Liver (tissue), 3 donors: ENCODE measurements around the gene LDHAL6B.

Experiments used
- ATF3 ChIP-seq: IDR thresholded peaks from 2 replicates; pipeline ENCODE4 v1.6.1; 2016; ENCODE audit warnings: antibody characterized with exemption
- CTCF ChIP-seq: fragments of 150-350 bp; IDR thresholded peaks from 2 replicates; pipeline ENCODE4 v1.5.1; 2017; ENCODE audit warnings: improper control_type of control experiment, low read depth, low read length; ENCODE audit not compliant: missing input control
- FOXA2 ChIP-seq: IDR thresholded peaks from 2 replicates; pipeline ENCODE4 v1.6.1; 2016; ENCODE audit warnings: antibody characterized with exemption
- JUND ChIP-seq, 2 donors: IDR thresholded peaks; 2 replicates each; pipeline ENCODE4 v1.6.1; 2016; ENCODE audit warnings: antibody characterized with exemption in 2 of 2
- MAX ChIP-seq: IDR thresholded peaks from 2 replicates; pipeline ENCODE4 v1.6.1; 2016; ENCODE audit warnings: antibody characterized with exemption
- RAD21 ChIP-seq, 2 donors: IDR thresholded peaks; 2 replicates each; pipeline ENCODE4 v1.6.1; 2016; ENCODE audit warnings: antibody characterized with exemption in 2 of 2, mild to moderate bottlenecking in 2 of 2
- REST ChIP-seq: IDR thresholded peaks from 2 replicates; pipeline ENCODE4 v1.6.1; 2016; ENCODE audit warnings: antibody characterized with exemption, mild to moderate bottlenecking
- RXRA ChIP-seq, 2 donors: IDR thresholded peaks; 2 replicates each; pipeline ENCODE4 v1.6.1; 2017 to 2018; ENCODE audit warnings: antibody characterized with exemption in 2 of 2, mild to moderate bottlenecking in 1 of 2
- SP1 ChIP-seq: IDR thresholded peaks from 2 replicates; pipeline ENCODE4 v1.6.1; 2018; ENCODE audit warnings: antibody characterized with exemption, mild to moderate bottlenecking
- TAF1 ChIP-seq: conservative IDR thresholded peaks from 2 replicates; pipeline ENCODE4 v1.6.1; 2016; ENCODE audit warnings: antibody characterized with exemption, mild to moderate bottlenecking
- YY1 ChIP-seq: IDR thresholded peaks from 2 replicates; pipeline ENCODE4 v1.6.1; 2016; ENCODE audit warnings: antibody characterized with exemption, mild to moderate bottlenecking
- ZBTB33 ChIP-seq: IDR thresholded peaks from 2 replicates; pipeline ENCODE4 v1.6.1; 2016; ENCODE audit warnings: antibody characterized with exemption
- donor health status: healthy.
- donor health status: healthy.

GRCh38 chr15:59232476-59232875 is 25.8 kb downstream of the LDHAL6B start:
- TF ChIP-seq CTCF (no peak), TAF1 (no peak), MAX (no peak), SP1 (no peak), YY1 (no peak), ZBTB33 (no peak), REST (no peak), RAD21 (IDR thresholded peaks at IDR 0.05) (no peak), FOXA2 (no peak), ATF3 (no peak), JUND (IDR thresholded peaks at IDR 0.05) (no peak), RXRA (IDR thresholded peaks at IDR 0.05) (no peak)
